CD4-positive, alpha-beta T cell treated with Interleukin-17A for 4 hours (primary cell): ENCODE results near the gene ARID1B.
A peak's percentile ranks its signal among the peaks of the same experiment; 100 is the strongest.

ENCODE experiments used
- DNase-seq: peaks from one replicate; pipeline ENCODE4 v3.0.0-alpha.2; 2020; ENCODE audit warnings: mixed read lengths

Gene ARID1B

DNA sequence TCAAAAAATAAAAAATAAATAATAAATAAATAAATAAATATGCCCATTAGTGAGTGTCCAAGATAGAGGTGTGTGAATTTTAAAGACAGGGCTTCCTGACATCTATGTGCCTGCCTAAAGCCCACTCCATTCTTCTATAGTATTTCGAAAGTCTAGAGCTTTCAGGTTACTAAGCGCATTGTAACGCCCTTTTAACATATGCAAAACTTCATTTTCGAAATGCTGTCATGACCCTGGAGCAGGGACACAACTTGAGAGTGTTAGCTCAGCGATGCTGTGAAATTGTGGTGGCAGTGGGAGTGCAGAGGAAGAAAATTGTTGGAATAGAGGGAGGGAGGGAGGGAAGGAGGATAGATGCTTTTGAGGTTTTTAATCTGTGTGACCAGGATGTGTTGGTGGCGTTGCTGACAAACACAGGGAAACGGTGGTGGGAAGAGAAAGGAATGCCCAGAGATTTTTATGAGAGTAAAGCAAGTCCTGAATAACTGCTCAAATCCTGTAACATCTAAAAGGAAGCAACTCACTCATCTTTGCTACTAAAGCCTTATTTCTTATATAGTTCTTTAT lies 169.3 kb downstream of the ARID1B start:
- no peak for DNase-seq

- DNase-seq, result no peak
Observed at GRCh38 chr6:156948277-156948676, 171.1 kb downstream of the ARID1B start.

- DNase-seq, result no peak
Observed at GRCh38 chr6:156948807-156949206, 171.6 kb downstream of the ARID1B start.

GRCh38 chr6:156949376-156949775 lies 172.2 kb downstream of the ARID1B start:
- no peak for DNase-seq

- DNase-seq, result no peak
Observed at GRCh38 chr6:156950084-156950483, 172.9 kb downstream of the ARID1B start.

- no peak for DNase-seq
Observed at GRCh38 chr6:156950531-156950930, 173.4 kb downstream of the ARID1B start.

DNA sequence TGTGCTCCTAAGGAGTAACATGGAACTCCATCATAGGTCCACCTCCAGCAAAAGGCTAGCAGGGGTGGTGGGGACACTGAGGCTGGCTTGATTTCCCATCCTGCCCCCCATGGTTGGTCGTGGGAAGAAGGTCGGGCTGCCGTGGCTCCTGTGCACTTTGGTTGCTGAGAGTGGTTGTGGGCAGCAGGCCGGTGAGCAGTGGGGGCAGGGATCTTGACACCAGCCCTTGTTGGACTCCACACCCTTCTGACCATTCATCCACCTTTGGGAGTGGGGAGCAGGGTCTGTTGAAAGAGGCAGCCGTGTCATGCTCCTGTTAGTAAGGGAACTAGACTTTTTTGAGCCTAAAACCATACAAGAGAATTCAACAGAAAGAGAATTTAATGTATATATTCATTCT lies 175.2 kb downstream of the ARID1B start:
- DNase-seq, result no peak

- no peak for DNase-seq
Observed at GRCh38 chr6:156953127-156953478, 175.9 kb downstream of the ARID1B start.

DNA sequence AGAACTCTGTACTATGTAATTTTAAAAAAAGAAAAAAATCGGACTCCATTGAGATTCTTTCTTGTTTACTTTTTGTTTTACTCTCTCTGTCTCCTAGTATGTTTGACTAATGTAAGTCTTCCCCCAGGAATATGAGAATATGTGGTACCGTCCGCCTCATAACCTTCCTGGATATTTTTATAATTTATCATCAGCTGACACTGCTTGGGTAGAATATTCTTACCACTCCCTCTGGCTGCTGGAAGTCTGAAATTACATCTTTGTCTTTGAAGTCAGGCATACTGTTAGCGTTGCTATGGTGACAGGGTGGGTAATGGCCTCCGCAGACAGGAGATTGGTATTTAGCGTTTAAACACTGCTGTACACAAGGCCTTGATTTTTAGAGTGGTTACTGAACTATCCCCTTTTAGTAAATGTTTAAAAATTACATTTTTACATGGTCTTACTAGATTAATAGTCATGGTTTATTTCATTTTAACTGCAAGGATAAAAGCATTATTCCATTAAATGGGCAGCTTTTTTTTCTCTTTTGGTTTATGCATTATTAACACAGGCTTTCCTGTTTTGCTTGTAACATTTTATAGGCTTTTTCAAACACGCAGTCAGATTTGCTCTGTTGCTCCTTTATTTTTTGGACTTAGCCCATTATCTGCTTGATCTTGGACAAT lies 176.4 kb downstream of the ARID1B start:
- DNase-seq, result peak; percentile 59

DNA sequence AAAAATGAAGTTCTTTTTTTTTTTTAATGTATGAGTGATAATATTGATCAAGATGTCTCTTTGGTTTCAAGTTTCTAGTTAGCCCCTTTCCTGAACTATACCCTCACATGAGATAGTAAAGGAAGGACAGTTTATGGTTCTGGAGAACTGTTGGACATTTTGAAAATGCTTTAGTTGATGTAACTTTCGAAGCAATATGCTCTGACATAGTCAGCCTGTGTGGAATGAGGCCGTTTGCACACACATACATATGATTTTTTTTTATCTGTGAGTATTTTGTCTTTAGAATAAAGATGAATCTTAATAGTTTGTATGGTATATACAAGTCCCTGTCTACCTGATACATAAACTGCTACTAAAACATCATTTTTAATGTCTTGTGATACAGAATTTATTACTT lies 177.0 kb downstream of the ARID1B start:
- no peak for DNase-seq

DNA sequence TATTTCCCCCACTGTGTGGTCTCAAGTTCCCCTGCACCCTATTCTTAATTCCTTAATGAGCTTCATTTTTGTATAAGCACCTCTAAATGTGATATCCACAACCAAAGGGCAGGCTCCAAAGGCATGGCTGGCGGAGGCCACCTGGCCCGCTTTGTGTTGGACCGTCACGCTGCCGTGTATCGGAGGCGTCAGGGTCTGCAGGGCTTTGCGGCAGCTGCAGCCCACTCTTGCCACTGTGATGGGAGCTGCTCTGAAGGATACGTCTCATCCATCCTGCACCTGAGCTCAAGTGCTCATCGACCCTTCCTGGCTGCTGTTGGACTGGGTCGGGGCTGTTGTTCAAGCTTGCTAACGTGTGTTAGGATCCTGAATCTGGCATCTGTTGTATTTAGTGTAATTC lies 177.6 kb downstream of the ARID1B start:
- DNase-seq, result no peak

- DNase-seq, result no peak
Observed at GRCh38 chr6:156955494-156956183, 178.5 kb downstream of the ARID1B start.

DNA sequence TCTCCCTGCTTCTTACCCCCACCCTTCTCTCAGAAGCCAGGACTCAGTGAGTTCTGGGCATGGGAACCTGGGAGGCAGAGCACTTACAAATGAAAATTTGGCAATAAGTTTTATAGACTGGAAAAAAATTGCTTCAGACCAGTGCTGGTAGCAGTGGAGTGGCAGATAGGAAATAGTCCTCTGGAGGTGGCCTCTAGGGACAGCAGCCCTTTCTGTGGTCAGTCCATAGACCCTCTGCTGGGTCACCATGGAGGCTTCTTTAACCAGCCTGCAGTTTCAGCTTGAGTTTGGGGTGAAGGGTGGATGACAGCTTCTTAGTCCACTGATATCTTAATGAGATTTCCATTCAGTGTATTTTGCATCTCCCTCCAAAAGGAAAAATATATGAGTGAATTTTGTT lies 179.1 kb downstream of the ARID1B start:
- no peak for DNase-seq

DNA sequence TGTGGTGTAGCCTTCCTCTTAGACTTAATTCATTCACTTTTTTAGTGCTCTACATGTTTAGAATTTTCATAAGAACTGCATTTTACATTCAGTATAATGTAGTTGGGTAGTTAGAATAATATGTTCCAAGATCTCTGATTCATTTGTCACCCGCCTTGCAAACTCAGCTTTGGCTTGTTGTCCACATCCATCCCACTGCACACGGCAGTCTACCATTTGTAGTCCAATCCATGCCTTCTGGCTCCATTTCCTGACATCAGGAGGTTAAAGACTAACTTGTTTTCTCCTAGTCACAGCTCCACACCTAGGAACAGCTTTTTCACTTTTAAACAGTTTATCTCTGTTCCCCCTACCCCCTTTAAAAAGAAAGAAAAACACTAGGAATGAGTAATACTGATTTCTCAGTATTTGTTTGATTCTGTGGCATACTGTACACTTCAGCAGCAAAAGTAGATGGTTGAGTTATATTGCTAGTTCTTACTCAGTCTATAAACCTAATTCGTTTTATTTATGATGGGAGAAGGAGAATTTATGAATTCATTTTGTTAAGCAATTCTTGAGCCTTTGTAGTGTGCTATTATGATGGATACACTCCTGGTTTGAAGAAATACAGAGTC lies 180.9 kb downstream of the ARID1B start:
- no peak for DNase-seq

DNA sequence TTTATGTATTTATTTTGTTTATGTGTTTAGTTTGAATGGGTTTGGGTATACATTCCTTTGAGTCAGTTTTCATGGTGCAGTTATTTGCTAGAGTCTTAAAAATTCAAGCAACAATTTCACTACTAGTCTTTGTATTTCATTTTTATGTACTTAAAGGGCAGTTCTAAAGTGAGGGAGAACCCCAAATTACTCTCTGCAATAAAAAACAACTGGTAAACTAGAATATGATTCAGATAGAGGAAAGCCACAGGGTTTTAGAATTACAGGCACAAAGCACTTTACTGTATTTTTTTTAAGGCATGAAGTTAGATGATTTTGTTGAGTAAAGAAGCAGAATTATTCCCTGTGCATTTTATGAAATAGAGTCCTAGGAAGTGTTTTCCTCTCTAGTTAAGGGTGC lies 183.3 kb downstream of the ARID1B start:
- DNase-seq, result no peak

- DNase-seq, result no peak
Observed at GRCh38 chr6:156961282-156961892, 184.2 kb downstream of the ARID1B start.

- no peak for DNase-seq
Observed at GRCh38 chr6:156963712-156964700, 186.8 kb downstream of the ARID1B start.

GRCh38 chr6:156967852-156968251 lies 190.7 kb downstream of the ARID1B start:
- no peak for DNase-seq

DNA sequence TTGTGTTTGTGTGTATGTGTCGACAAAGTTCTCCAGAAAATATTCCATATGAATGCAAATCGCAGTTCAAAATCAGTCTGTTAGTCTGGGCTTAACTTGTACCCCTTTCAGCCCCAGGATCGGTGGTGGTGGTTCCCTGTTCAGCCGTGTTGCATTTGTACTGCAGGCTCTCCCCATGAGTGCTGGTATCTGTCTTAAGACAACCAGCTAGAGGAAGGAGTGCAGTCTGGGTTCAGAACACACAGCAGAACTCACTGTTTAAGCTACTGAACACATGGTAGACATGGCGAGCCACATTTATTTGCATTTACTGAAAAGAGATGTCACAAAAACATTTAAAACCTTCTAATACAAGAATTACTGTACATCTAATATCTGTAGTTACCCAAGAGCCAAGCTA lies 192.1 kb downstream of the ARID1B start:
- no peak for DNase-seq

- DNase-seq, result no peak
Observed at GRCh38 chr6:156970595-156971112, 193.5 kb downstream of the ARID1B start.

- no peak for DNase-seq
Observed at GRCh38 chr6:156971153-156971885, 194.1 kb downstream of the ARID1B start.
